H1 (cell line): ENCODE results near the gene CS. TPM values are rescaled to one million over a fixed set of nuclear protein-coding genes. Genes with fewer than 3 reads are reported as not detected.

Experiments used
- CTCF ChIA-PET: fragments of 300-600 bp; sonication (Branson Sonifier 250); formaldehyde crosslinking; loops from one replicate; lab custom pipeline; 2021; ENCODE audit not compliant: partially characterized antibody; lab: Charles Lee
- POLR2A ChIA-PET: fragments of 300-600 bp; sonication (Branson Sonifier 250); formaldehyde crosslinking; loops from one replicate; lab custom pipeline; 2021; ENCODE audit warnings: inconsistent platforms; ENCODE audit not compliant: partially characterized antibody; lab: Charles Lee
- DNase-seq, 2 experiments: peaks; one replicate each; pipeline versions ENCODE4 v3.0.0 to v3.0.0-alpha.2; 2010 to 2022; ENCODE audit warnings: low spot score in 2 of 2, low read depth in 1 of 2, mixed read lengths in 1 of 2
- FAIRE-seq: peaks from 2 replicates; lab custom pipeline; 2011; peaks lifted over from hg19 to GRCh38; lab: Jason Lieb, UNC
- H2AFZ ChIP-seq: 2 replicates; pipeline ENCODE4 v1.8.1; 2012; ENCODE audit warnings: low read length, inconsistent platforms
- H2AK5ac ChIP-seq: 2 replicates; pipeline ENCODE4 v1.6.1; 2013; ENCODE audit warnings: low read depth, low read length
- H2BK120ac ChIP-seq: replicated peaks from 2 replicates; pipeline ENCODE3; 2013; ENCODE audit warnings: low read depth, low read length, inconsistent platforms
- H2BK12ac ChIP-seq: 2 replicates; pipeline ENCODE4 v1.6.1; 2013; ENCODE audit warnings: low read depth, low read length
- H2BK15ac ChIP-seq: 2 replicates; pipeline ENCODE4 v1.6.1; 2013; ENCODE audit warnings: low read length
- H2BK20ac ChIP-seq: 2 replicates; pipeline ENCODE4 v1.6.1; 2013; ENCODE audit warnings: low read length
- H2BK5ac ChIP-seq: 2 replicates; pipeline ENCODE4 v1.6.1; 2013; ENCODE audit warnings: low read depth, low read length
- H3K14ac ChIP-seq: 2 replicates; pipeline ENCODE4 v1.6.1; 2013; ENCODE audit warnings: inconsistent platforms; ENCODE audit not compliant: insufficient read length
- H3K18ac ChIP-seq: 2 replicates; pipeline ENCODE4 v1.6.1; 2013; ENCODE audit warnings: low read length; ENCODE audit errors: extremely low read depth
- H3K23ac ChIP-seq: 2 replicates; pipeline ENCODE4 v1.6.1; 2013; ENCODE audit warnings: inconsistent platforms; ENCODE audit not compliant: insufficient read length
- H3K23me2 ChIP-seq: 2 replicates; pipeline ENCODE4 v1.6.1; 2013; ENCODE audit warnings: low read depth, low read length
- H3K27ac ChIP-seq: 2 replicates; pipeline ENCODE4 v1.6.1; 2011; ENCODE audit warnings: low read depth, low read length, inconsistent platforms
- H3K27me3 ChIP-seq, 4 experiments: replicated peaks in 1 of 4; 1 replicate in 1 of 4; 2 replicates in 3 of 4; pipeline versions ENCODE4 v1.6.1 to v1.8.1; 2011 to 2013; ENCODE audit warnings: low read length in 3 of 4, mild to moderate bottlenecking in 3 of 4, inconsistent platforms in 2 of 4, mixed read lengths in 2 of 4, moderate library complexity in 1 of 4; ENCODE audit not compliant: control insufficient read depth in 3 of 4, insufficient read depth in 3 of 4; ENCODE audit errors: extremely low read depth in 1 of 4
- H3K36me3 ChIP-seq, 4 experiments: 2 replicates each; pipeline versions ENCODE4 v1.6.1 to v1.8.1; 2011 to 2013; ENCODE audit warnings: mild to moderate bottlenecking in 4 of 4, low read length in 3 of 4, moderate library complexity in 2 of 4, control low read depth in 1 of 4, inconsistent platforms in 1 of 4; ENCODE audit not compliant: insufficient read depth in 4 of 4, control insufficient read depth in 2 of 4
- H3K4ac ChIP-seq: replicated peaks from 2 replicates; pipeline ENCODE3; 2013; ENCODE audit warnings: low read length, low read depth, mixed read lengths, inconsistent platforms; ENCODE audit not compliant: insufficient read length
- H3K4me1 ChIP-seq, 4 experiments: replicated peaks in 1 of 4; 1 replicate in 1 of 4; 2 replicates in 3 of 4; pipeline versions ENCODE4 v1.6.1 to v1.8.1; 2011 to 2013; ENCODE audit warnings: low read length in 3 of 4, inconsistent platforms in 2 of 4, mixed read lengths in 1 of 4; ENCODE audit not compliant: insufficient read depth in 4 of 4, control insufficient read depth in 3 of 4
- H3K4me2 ChIP-seq, 2 experiments: 2 replicates each; pipeline versions ENCODE4 v1.6.1 to v1.8.1; 2011 to 2013; ENCODE audit warnings: low read depth in 2 of 2, low read length in 2 of 2, control low read depth in 1 of 2, inconsistent platforms in 1 of 2, mild to moderate bottlenecking in 1 of 2; ENCODE audit not compliant: insufficient read depth in 1 of 2
- H3K4me3 ChIP-seq, 4 experiments: fragments of 200-600, 300-600 bp in 1 of 4; sonication (generic), shearing (Covaris generic), sonication (Bioruptor Twin) in 1 of 4; 2 replicates each; pipeline versions ENCODE4 v1.5.1 to v1.8.1; 2011 to 2016; ENCODE audit warnings: low read length in 4 of 4, low read depth in 3 of 4, control low read depth in 2 of 4, inconsistent platforms in 2 of 4, mild to moderate bottlenecking in 2 of 4, mixed read lengths in 1 of 4, moderate library complexity in 1 of 4; ENCODE audit not compliant: insufficient read depth in 2 of 4; ENCODE audit errors: extremely low read depth in 1 of 4
- H3K56ac ChIP-seq: replicated peaks from 2 replicates; pipeline ENCODE3; 2013; ENCODE audit warnings: low read depth, mild to moderate bottlenecking, mixed read lengths, low read length, inconsistent platforms; ENCODE audit not compliant: insufficient read length
- H3K79me1 ChIP-seq: 2 replicates; pipeline ENCODE4 v1.6.1; 2013; ENCODE audit warnings: low read depth, low read length, control low read depth
- H3K79me2 ChIP-seq, 2 experiments: 2 replicates each; pipeline versions ENCODE4 v1.6.1 to v1.8.1; 2012 to 2013; ENCODE audit warnings: low read length in 2 of 2, mild to moderate bottlenecking in 2 of 2, inconsistent platforms in 1 of 2; ENCODE audit not compliant: insufficient read depth in 2 of 2, control insufficient read depth in 1 of 2
- H3K9ac ChIP-seq, 4 experiments: replicated peaks in 1 of 4; 1 replicate in 1 of 4; 2 replicates in 3 of 4; pipeline versions ENCODE4 v1.6.1 to v1.8.1; 2011 to 2013; ENCODE audit warnings: low read depth in 3 of 4, low read length in 3 of 4, control low read depth in 2 of 4, mild to moderate bottlenecking in 2 of 4, moderate library complexity in 2 of 4, inconsistent platforms in 1 of 4; ENCODE audit errors: extremely low read depth in 1 of 4
- H3K9me3 ChIP-seq, 2 experiments: 2 replicates each; pipeline versions ENCODE4 v1.6.1 to v1.8.1; 2012 to 2013; ENCODE audit warnings: mild to moderate bottlenecking in 2 of 2, moderate library complexity in 2 of 2, control low read depth in 1 of 2, inconsistent platforms in 1 of 2, low read depth in 1 of 2, low read length in 1 of 2, mixed read lengths in 1 of 2; ENCODE audit not compliant: insufficient read depth in 2 of 2
- H4K20me1 ChIP-seq, 2 experiments: replicated peaks in 1 of 2; 2 replicates each; pipeline versions ENCODE3 to v1.8.1; 2011 to 2013; ENCODE audit warnings: inconsistent platforms in 2 of 2, low read length in 2 of 2, mild to moderate bottlenecking in 1 of 2; ENCODE audit not compliant: insufficient read depth in 2 of 2, control insufficient read depth in 1 of 2
- H4K5ac ChIP-seq: 2 replicates; pipeline ENCODE4 v1.6.1; 2013; ENCODE audit warnings: low read length, low read depth, mixed read lengths, inconsistent platforms; ENCODE audit not compliant: insufficient read length
- H4K8ac ChIP-seq: 2 replicates; pipeline ENCODE4 v1.8.0; 2013; ENCODE audit warnings: mild to moderate bottlenecking, moderate library complexity, low read length, inconsistent platforms; ENCODE audit not compliant: insufficient read depth; ENCODE audit errors: extremely low read depth
- H4K91ac ChIP-seq: replicated peaks from 2 replicates; pipeline ENCODE3; 2013; ENCODE audit warnings: low read length, mixed read lengths, inconsistent platforms; ENCODE audit not compliant: insufficient read length
- CHD1 ChIP-seq: IDR thresholded peaks from 2 replicates; pipeline ENCODE4 v1.6.1; 2012; ENCODE audit warnings: low read depth, low read length, improper control_type of control experiment
- CREB1 ChIP-seq: IDR thresholded peaks from 2 replicates; pipeline ENCODE4 v1.6.1; 2012; ENCODE audit warnings: inconsistent platforms
- CTBP2 ChIP-seq: IDR thresholded peaks from 2 replicates; pipeline ENCODE4 v1.7.0; 2011; ENCODE audit warnings: borderline replicate concordance, mild to moderate bottlenecking, moderate library complexity, mixed read lengths, low read length; ENCODE audit not compliant: insufficient read depth, insufficient read length
- EZH2 ChIP-seq: fragments of 200-600 bp; sonication (generic); IDR thresholded peaks from 2 replicates; pipeline ENCODE4 v1.7.1; 2012; ENCODE audit warnings: low read depth, mild to moderate bottlenecking, moderate library complexity, low read length, inconsistent platforms; ENCODE audit not compliant: severe bottlenecking
- FOSL1 ChIP-seq: IDR thresholded peaks from 2 replicates; pipeline ENCODE4 v1.6.1; 2011; ENCODE audit warnings: mild to moderate bottlenecking, low read depth, low read length, moderate library complexity; ENCODE audit not compliant: insufficient read depth
- HDAC2 ChIP-seq, 2 experiments: fragments of 300-600 bp in 1 of 2; sonication (generic) in 1 of 2; IDR thresholded peaks; 2 replicates each; pipeline ENCODE4 v1.6.1; 2011 to 2012; ENCODE audit warnings: low read depth in 2 of 2, low read length in 2 of 2, mild to moderate bottlenecking in 2 of 2, moderate library complexity in 2 of 2, borderline replicate concordance in 1 of 2, inconsistent platforms in 1 of 2
- JUN ChIP-seq: IDR thresholded peaks from 2 replicates; pipeline ENCODE4 v1.6.1; 2011; ENCODE audit warnings: low read depth, mild to moderate bottlenecking, improper control_type of control experiment, low read length
- NRF1 ChIP-seq: IDR thresholded peaks from 2 replicates; pipeline ENCODE4 v1.6.1; 2011; ENCODE audit warnings: mild to moderate bottlenecking, low read depth, low read length, improper control_type of control experiment
- POU5F1 ChIP-seq: IDR thresholded peaks from 2 replicates; pipeline ENCODE4 v1.6.1; 2011; ENCODE audit warnings: low read depth, mild to moderate bottlenecking, low read length, moderate library complexity
- SIRT6 ChIP-seq: IDR thresholded peaks from one replicate; pipeline ENCODE4 v1.7.1; 2012; ENCODE audit warnings: low read length, inconsistent platforms
- SP1 ChIP-seq: IDR thresholded peaks from 2 replicates; pipeline ENCODE4 v1.6.1; 2011; ENCODE audit warnings: low read depth, low read length
- TEAD4 ChIP-seq: IDR thresholded peaks from 2 replicates; pipeline ENCODE4 v1.6.1; 2012; ENCODE audit warnings: low read depth, low read length, inconsistent platforms, mixed read lengths
- WGBS, 2 experiments: shearing (Covaris generic) in 1 of 2; methylation state at CpG; one replicate each; pipeline versions ENCODE4 v1.1.6 to v1.1.7; 2013 to 2015; ENCODE audit warnings: low lambda C conversion rate in 2 of 2, mixed read lengths in 2 of 2, inconsistent platforms in 1 of 2, low coverage in 1 of 2, missing lambda C conversion rate in 1 of 2; ENCODE audit not compliant: insufficient replicate concordance in 2 of 2, insufficient coverage in 1 of 2, insufficient read length in 1 of 2; ENCODE audit errors: extremely low coverage in 1 of 2, missing lambda C conversion rate in 1 of 2; 5-methylcytosine and 5-hydroxymethylcytosine counted together
- polyA plus RNA-seq, 7 experiments: library from polyadenylated mRNA; depleted of rRNA in 3 of 7; stranded (reverse) in 5 of 7; unstranded in 2 of 7; fragments of >200 nt in 5 of 7; fragments of 200-250 nt in 2 of 7; gene quantifications; 1 replicate in 5 of 7; 2 replicates in 1 of 7; 4 replicates in 1 of 7; pipeline versions ENCODE4 v1.2.1 to v1.2.3, GENCODE V29; 2011 to 2013; ENCODE audit warnings: missing spikeins in 2 of 7, mixed read lengths in 2 of 7
- total RNA-seq: library from RNA; stranded (reverse); fragmentation: NEBNext Ultra II Directional; extraction: Animal tissue kit (Norgen Biotek cat#: 25700); gene quantifications from 2 replicates; pipeline ENCODE4 v1.2.1, GENCODE V29; 2021
- TF ChIP-seq, protein P1 (sequence below): IDR thresholded peaks from 2 replicates; pipeline ENCODE4 v1.6.1; 2012; ENCODE audit warnings: inconsistent platforms

Gene CS
- total and polyA plus RNA-seq, 2 of the 8 experiments (the other 6 are each of a cell fraction or from before 2014, with no cell fraction given) = 96.6 to 238 TPM

DNA sequence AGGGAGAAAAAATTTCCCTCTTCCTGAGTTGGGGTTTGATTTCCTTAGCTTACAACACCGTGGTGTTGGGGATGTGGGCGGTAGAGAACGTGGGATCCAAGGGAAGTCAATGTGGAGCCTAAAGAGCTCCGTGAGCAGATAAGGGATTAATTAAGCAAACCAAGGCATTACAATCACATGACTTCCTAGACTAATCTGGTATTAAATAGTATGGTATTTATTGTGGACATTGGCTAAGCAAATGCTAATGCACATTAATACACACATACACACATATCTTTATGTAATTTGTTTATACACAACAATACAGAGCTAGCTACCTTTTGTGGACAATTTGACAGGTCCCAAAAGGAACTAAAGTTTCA, 77.6 kb downstream of the CS start:
- no peak for DNase-seq
- no peaks in the 10 kb centered on the region for H3K27me3 ChIP-seq
- 0 out of 2 replicates have a peak overlapping the region, but pooled peaks have one; percentile 77 for H2BK12ac ChIP-seq
- no peak for FAIRE-seq
- H3K23me2 ChIP-seq = peaks cover 22% of the 10 kb centered on the region
- H3K9me3 ChIP-seq = no peaks in the 10 kb centered on the region
- H4K91ac ChIP-seq = no peak overlapping the region
- peaks cover 9% of the 10 kb centered on the region for H3K79me1 ChIP-seq
- H3K14ac ChIP-seq = no peak overlapping the region
- H3K27ac ChIP-seq = peak overlapping the region; percentile 86
- peaks cover 0 to 23% of the 10 kb centered on the region in 2 experiments; a peak in 2 of 4 replicates for H3K79me2 ChIP-seq
- no peak overlapping the region for H2BK15ac ChIP-seq
- H2BK5ac ChIP-seq = peak overlapping the region; percentile 89
- H3K4me1 ChIP-seq = peaks cover 3 to 13% (median 6%) of the 10 kb centered on the region in 4 experiments; a peak in 6 of 7 replicates
- ChIA-PET POLR2A (interaction anchor here (0.7 to 9.8 kb wide), 34 partner anchors 9 to 1298 kb away, joined by 3 to 203 read pairs (median 8); partner anchors contain the start of genes ANKRD52, CNPY2, COQ10A and DDIT3), CTCF (interaction anchor here (0.7 to 4.2 kb wide), 31 partner anchors 9 to 414 kb away, joined by 3 to 89 read pairs (median 6); partner anchors contain the start of genes ANKRD52, COQ10A, ERBB3 and SMARCC2)
- no peak overlapping the region for H4K8ac ChIP-seq
- peak overlapping the region; percentile 1 for H4K5ac ChIP-seq
- H3K9ac ChIP-seq = peak overlapping the region in 3 of 4 experiments; percentile 66 to 85 (median 76); a peak in 4 of 7 replicates
- H2BK20ac ChIP-seq = no peak overlapping the region
- H3K56ac ChIP-seq = no peak overlapping the region
- no peak overlapping the region for H2AK5ac ChIP-seq
- H2BK120ac ChIP-seq = no peak overlapping the region
- peak overlapping the region; percentile 28 for H3K4ac ChIP-seq
- 0 out of 2 replicates have a peak overlapping the region, but pooled peaks have one; percentile 94 for H3K18ac ChIP-seq
- H3K4me3 ChIP-seq = peak overlapping the region; percentile 67 to 94 (median 86)
- H3K36me3 ChIP-seq = peaks cover 0 to 4% (median 2%) of the 10 kb centered on the region in 4 experiments; a peak in 2 of 8 replicates
- no peak overlapping the region for H3K23ac ChIP-seq
- no peak overlapping the region for H2AFZ ChIP-seq
- H3K4me2 ChIP-seq = peak overlapping the region; percentile 85 to 100
- 62% methylated on average over 4 of the region's 4 CpGs; no CpG with 5 or more reads in 1 of the 2 experiments for WGBS, 2 experiments
- peaks cover 0 to 3% of the 10 kb centered on the region in 2 experiments for H4K20me1 ChIP-seq
- no peak for TF ChIP-seq CHD1
- TF ChIP-seq, protein P1, sequence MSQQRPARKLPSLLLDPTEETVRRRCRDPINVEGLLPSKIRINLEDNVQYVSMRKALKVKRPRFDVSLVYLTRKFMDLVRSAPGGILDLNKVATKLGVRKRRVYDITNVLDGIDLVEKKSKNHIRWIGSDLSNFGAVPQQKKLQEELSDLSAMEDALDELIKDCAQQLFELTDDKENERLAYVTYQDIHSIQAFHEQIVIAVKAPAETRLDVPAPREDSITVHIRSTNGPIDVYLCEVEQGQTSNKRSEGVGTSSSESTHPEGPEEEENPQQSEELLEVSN = no peak
- no peak for TF ChIP-seq POU5F1
- no peak for TF ChIP-seq SIRT6
- TF ChIP-seq NRF1 = no peak
- no peak for TF ChIP-seq SP1
- no peak for TF ChIP-seq TEAD4
- TF ChIP-seq CREB1 = no peak
- no peak for TF ChIP-seq CTBP2
- no peak for TF ChIP-seq HDAC2 (IDR thresholded peaks at IDR 0.05; ENCODE audit: borderline replicate concordance in 1 of 2, low read depth in 2 of 2, low read length in 2 of 2)
- no peak for TF ChIP-seq JUN
- TF ChIP-seq EZH2 = no peak
- TF ChIP-seq FOSL1 = no peak
